ENCODE results near the gene RASGRF1. TPM values are rescaled to one million over a fixed set of nuclear protein-coding genes. Genes with fewer than 3 reads are reported as not detected.

Gene RASGRF1
- polyA plus RNA-seq, 3 donors, result 0.11 TPM; not detected in 2

DNA sequence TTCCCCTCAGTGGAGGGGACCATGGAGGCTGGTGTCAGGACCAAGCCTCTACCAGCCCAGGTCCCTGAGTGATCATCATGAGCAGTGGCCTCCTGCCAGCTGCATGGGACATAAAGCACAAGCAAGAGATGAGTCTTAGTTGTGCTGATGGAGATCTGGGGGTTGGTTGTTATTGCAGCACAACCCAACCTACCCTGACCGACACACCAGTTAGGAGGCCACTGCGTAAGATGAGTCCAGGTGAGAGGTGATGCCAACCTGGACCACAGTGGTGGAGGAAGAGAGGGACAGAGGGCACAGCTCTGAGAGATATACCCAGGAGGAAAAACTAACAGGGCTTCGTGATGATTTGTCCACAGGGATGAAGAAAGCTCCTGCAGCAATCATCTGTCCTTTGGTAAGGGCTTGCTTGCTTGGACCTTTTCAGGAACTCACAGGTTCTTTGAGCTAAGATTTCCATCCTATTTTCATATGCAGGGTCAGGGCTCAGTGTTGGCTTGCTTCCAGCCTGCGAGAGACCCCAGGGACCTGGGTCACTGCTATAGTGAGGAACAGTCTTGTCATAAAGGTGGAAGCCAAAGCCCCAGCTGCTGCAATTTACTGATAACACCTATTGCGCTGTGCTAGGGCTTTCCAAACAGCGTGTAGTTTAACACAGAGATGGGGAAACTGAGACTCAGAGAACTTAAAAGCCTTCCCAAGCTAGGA, 8.1 kb downstream of the RASGRF1 start:
- H3K4me1 ChIP-seq (ENCODE audit: control insufficient read depth in 1 of 2, insufficient read depth in 2 of 2, low read length in 2 of 2), result no peaks in the 10 kb centered on the region
- H3K9ac ChIP-seq (ENCODE audit: insufficient read depth, low read length, poor library complexity, severe bottlenecking), result no peak overlapping the region
- H3K4me1 Mint-ChIP-seq, result peaks cover 5% of the 10 kb centered on the region
- peaks cover 0 to 2% of the 10 kb centered on the region in 2 donors for H3K27me3 ChIP-seq (ENCODE audit: control insufficient read depth in 2 of 2, insufficient read depth in 2 of 2, low read length in 2 of 2)
- WGBS (ENCODE audit: insufficient coverage), result 82% methylated on average over 4 of the region's 6 CpGs
- intact Hi-C loops (cut with micrococcal nuclease), result no loop called here
- H3K9me3 Mint-ChIP-seq, result peaks cover 0 to 4% (median 0%) of the 10 kb centered on the region in 7 donors
- H3K27ac Mint-ChIP-seq, result no peak overlapping the region
- no peaks in the 10 kb centered on the region for H4K20me1 ChIP-seq (ENCODE audit: insufficient read depth, low read length)
- TF ChIP-seq, protein P1, sequence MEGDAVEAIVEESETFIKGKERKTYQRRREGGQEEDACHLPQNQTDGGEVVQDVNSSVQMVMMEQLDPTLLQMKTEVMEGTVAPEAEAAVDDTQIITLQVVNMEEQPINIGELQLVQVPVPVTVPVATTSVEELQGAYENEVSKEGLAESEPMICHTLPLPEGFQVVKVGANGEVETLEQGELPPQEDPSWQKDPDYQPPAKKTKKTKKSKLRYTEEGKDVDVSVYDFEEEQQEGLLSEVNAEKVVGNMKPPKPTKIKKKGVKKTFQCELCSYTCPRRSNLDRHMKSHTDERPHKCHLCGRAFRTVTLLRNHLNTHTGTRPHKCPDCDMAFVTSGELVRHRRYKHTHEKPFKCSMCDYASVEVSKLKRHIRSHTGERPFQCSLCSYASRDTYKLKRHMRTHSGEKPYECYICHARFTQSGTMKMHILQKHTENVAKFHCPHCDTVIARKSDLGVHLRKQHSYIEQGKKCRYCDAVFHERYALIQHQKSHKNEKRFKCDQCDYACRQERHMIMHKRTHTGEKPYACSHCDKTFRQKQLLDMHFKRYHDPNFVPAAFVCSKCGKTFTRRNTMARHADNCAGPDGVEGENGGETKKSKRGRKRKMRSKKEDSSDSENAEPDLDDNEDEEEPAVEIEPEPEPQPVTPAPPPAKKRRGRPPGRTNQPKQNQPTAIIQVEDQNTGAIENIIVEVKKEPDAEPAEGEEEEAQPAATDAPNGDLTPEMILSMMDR (IDR thresholded peaks at IDR 0.05), result no peak
- peak overlapping the region in 1 of 2 donors; percentile 32 for H3K4me3 Mint-ChIP-seq
- H3K4me2 ChIP-seq (replicated peaks; ENCODE audit: extremely low read depth, low read length, poor library complexity, severe bottlenecking), result no peak overlapping the region
- no peaks in the 10 kb centered on the region for H3K36me3 Mint-ChIP-seq
- H3K36me3 ChIP-seq (replicated peaks in 1 of 2; ENCODE audit: control insufficient read depth in 1 of 2, insufficient read depth in 2 of 2, low read length in 2 of 2), result no peaks in the 10 kb centered on the region
- no peaks in the 10 kb centered on the region for H3K9me3 ChIP-seq (replicated peaks in 1 of 2; ENCODE audit: control insufficient read depth in 1 of 2, insufficient read depth in 1 of 2, low read length in 2 of 2)
- H3K4me3 ChIP-seq (replicated peaks in 1 of 3; ENCODE audit: low read depth in 2 of 3, low read length in 3 of 3), result no peak overlapping the region
- H3K27me3 Mint-ChIP-seq (ENCODE audit: low read depth in 3 of 3), result peaks cover 10 to 32% (median 11%) of the 10 kb centered on the region in 3 donors
- H3K79me2 ChIP-seq (ENCODE audit: insufficient read depth, low read length), result no peaks in the 10 kb centered on the region
- H3K27ac ChIP-seq (ENCODE audit: low read depth in 1 of 2, low read length in 2 of 2), result no peak overlapping the region
- H2AFZ ChIP-seq (ENCODE audit: insufficient read depth, low read depth, low read length, poor library complexity, severe bottlenecking), result no peak overlapping the region
- DNase-seq, result no peak

DNA sequence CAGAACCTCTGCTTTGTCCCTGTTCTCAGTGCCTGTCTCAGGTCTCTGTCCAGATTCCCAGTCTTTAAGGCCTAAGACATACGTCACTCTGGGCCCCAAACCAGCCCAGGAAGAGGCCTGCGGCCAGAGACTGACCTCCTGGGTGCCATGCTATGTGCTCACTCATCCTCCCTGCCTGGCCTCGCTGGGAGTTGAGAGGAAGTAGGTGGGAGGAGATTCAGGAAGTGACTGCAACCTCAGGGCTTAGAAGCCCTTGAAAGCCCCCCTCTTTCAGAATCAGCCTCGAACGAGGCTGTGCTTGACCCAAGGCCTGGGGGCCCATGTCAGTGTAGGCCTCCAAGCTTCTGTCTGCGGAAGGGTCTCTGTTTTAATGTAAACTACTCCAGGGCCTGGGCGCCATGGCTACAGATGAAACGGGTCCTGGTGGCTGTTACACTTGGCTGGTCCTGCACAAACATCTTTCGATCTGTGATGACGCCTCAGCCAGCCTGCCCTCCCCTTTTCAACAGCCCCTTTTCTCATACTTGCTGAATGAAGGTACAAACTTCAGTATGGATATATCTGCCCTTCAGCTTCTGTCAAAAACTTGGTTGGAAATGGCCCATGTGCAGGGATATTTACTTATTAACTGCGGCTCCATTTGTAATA, 11.7 kb downstream of the RASGRF1 start:
- TF ChIP-seq, protein P1 (IDR thresholded peaks at IDR 0.05), result no peak
- H3K27ac ChIP-seq (ENCODE audit: low read depth in 1 of 2, low read length in 2 of 2), result no peak overlapping the region
- no peak overlapping the region for H3K4me3 ChIP-seq (replicated peaks in 1 of 3; ENCODE audit: low read depth in 2 of 3, low read length in 3 of 3)
- H3K9me3 ChIP-seq (replicated peaks in 1 of 2; ENCODE audit: control insufficient read depth in 1 of 2, insufficient read depth in 1 of 2, low read length in 2 of 2), result no peaks in the 10 kb centered on the region
- H3K4me2 ChIP-seq (replicated peaks; ENCODE audit: extremely low read depth, low read length, poor library complexity, severe bottlenecking), result no peak overlapping the region
- Mint-ChIP-seq H3K4me1 (peaks cover 5% of the 10 kb centered on the region), H3K9me3 (peaks cover 0 to 4% (median 0%) of the 10 kb centered on the region in 7 donors), H3K27me3 (ENCODE audit: low read depth in 3 of 3) (peaks cover 3 to 14% (median 5%) of the 10 kb centered on the region in 3 donors), H3K36me3 (no peaks in the 10 kb centered on the region), H3K4me3 (no peak overlapping the region), H3K27ac (no peak overlapping the region)
- no peak overlapping the region for H3K9ac ChIP-seq (ENCODE audit: insufficient read depth, low read length, poor library complexity, severe bottlenecking)
- H3K4me1 ChIP-seq (ENCODE audit: control insufficient read depth in 1 of 2, insufficient read depth in 2 of 2, low read length in 2 of 2), result no peaks in the 10 kb centered on the region
- H3K79me2 ChIP-seq (ENCODE audit: insufficient read depth, low read length), result no peaks in the 10 kb centered on the region
- H3K36me3 ChIP-seq (replicated peaks in 1 of 2; ENCODE audit: control insufficient read depth in 1 of 2, insufficient read depth in 2 of 2, low read length in 2 of 2), result no peaks in the 10 kb centered on the region
- H4K20me1 ChIP-seq (ENCODE audit: insufficient read depth, low read length), result no peaks in the 10 kb centered on the region
- DNase-seq, result no peak
- no peaks in the 10 kb centered on the region for H3K27me3 ChIP-seq (ENCODE audit: control insufficient read depth in 2 of 2, insufficient read depth in 2 of 2, low read length in 2 of 2)
- 67% methylated on average over 8 of the region's 11 CpGs for WGBS (ENCODE audit: insufficient coverage)
- H2AFZ ChIP-seq (ENCODE audit: insufficient read depth, low read depth, low read length, poor library complexity, severe bottlenecking), result peak overlapping the region; percentile 50
- intact Hi-C loops (cut with micrococcal nuclease), result no loop called here
